ENCODE data around the gene CYTH3.

Gene CYTH3

DNA sequence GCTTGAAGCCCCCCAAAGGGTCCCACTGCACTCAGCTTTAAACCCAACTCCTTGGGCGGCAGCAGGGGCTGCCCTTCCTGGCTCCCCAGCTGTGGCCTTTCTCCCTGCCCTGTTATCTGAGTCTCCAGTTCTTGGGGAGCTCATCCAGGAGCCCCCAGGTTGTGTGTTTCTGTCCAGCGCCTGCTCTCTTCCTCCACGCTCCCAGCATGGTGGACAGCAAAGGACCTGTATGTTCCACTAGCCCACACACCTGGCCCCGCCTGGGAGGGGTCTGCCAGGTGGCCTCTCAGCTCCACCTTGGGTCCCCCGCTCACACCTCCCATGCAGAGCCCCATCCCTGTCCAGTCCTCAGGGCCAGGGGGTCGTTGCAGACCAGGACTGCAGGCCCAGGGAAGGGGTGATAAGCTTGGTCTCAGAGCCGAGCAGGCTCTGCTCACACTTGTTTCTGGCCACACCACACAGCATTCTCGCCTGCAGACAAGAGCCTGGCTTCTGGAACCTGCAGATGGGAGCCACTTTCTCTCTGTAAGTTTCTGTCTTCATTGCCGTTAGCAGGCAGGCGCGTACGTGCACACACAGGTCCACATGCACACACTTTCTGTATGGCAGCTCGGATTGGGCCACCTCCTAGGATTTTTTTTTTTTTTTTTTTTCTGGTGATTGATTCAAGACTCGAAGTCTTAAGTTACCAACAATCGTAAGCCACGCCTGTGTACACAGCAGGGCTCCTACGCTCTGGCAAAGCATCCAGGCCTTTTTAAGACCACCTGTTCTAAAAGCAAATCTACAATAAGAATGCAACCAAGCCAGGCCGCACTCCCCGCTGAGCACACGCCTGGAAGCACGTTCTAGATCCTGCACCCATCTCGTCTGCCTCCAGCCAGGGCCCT lies 104.6 kb downstream of the CYTH3 start:
- TF ChIP-seq GABPA (IDR thresholded peaks at IDR 0.05; ENCODE audit: low read depth), result no peak
- Histone ChIP-seq H3K27me3 (ENCODE audit: insufficient read depth, poor library complexity, severe bottlenecking) (no peaks in the 10 kb centered on the region), H3K4me3 (replicated peaks; ENCODE audit: insufficient read depth, low read length) (no peak overlapping the region), H3K27ac (replicated peaks) (no peak overlapping the region)
- no peak for DNase-seq (ENCODE audit: low read depth in 1 of 2, low spot score in 1 of 2)

DNA sequence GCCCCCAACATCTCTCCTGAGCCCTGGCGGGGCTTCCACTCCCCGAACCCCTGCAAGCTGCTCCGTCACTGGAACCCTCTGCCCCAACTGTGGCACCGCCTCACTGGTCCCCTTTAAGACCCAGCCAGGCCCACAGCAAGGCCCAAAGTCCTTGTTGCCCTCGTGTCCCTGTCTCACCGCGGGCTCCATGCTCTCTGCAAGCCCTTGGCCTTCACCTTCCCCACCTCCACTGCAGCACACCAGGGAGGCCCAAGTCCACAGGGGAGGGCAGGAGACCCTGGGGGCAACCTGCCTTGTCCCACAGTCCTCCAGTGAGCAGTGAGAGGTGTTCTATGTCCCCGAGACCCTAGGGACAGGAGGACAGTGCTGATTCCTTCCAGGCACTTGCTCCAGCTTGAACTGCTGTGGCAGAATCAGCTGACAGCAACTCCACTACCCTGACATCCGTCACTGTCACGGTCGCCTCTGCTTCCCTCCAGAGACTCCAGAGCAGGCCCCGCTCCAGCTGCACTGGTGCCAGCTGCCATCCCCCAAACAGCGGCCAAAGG lies 105.3 kb downstream of the CYTH3 start:
- no peak for DNase-seq (ENCODE audit: low read depth in 1 of 2, low spot score in 1 of 2)
- TF ChIP-seq POLR2AphosphoS5 (IDR thresholded peaks at IDR 0.05; ENCODE audit: low read depth) (no peak), SPI1 (IDR thresholded peaks at IDR 0.05; ENCODE audit: borderline replicate concordance, low read depth) (no peak)
- TF ChIP-seq, protein P1, sequence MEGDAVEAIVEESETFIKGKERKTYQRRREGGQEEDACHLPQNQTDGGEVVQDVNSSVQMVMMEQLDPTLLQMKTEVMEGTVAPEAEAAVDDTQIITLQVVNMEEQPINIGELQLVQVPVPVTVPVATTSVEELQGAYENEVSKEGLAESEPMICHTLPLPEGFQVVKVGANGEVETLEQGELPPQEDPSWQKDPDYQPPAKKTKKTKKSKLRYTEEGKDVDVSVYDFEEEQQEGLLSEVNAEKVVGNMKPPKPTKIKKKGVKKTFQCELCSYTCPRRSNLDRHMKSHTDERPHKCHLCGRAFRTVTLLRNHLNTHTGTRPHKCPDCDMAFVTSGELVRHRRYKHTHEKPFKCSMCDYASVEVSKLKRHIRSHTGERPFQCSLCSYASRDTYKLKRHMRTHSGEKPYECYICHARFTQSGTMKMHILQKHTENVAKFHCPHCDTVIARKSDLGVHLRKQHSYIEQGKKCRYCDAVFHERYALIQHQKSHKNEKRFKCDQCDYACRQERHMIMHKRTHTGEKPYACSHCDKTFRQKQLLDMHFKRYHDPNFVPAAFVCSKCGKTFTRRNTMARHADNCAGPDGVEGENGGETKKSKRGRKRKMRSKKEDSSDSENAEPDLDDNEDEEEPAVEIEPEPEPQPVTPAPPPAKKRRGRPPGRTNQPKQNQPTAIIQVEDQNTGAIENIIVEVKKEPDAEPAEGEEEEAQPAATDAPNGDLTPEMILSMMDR (IDR thresholded peaks at IDR 0.05; ENCODE audit: insufficient read depth, low read length), result no peak
- Histone ChIP-seq H3K27me3 (ENCODE audit: insufficient read depth, poor library complexity, severe bottlenecking) (no peaks in the 10 kb centered on the region), H3K4me3 (replicated peaks; ENCODE audit: insufficient read depth, low read length) (no peak overlapping the region), H3K27ac (replicated peaks) (no peak overlapping the region)

DNA sequence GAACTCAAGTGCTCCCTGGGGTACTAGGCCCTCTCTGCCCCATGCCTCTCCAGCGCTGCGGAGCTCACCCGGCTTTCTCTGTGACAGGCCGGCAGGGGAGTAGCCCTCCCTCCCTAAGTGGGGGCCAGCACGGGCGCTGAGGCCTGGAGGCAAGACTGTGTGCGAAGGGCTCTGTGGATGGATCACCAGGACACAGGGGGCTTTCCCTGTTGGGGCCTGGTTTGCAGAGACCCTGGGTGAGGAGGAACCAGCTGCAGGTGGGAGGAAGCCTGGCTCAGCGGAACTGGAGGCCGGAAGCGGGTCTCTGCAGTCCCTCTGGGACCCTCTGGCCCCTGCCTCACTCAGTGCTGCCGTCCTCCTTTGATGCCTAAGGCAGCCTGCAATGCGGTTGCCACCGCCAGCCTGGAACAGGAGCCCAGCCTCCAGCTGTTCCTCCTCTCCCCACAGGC lies 106.0 kb downstream of the CYTH3 start:
- H3K27me3 ChIP-seq (ENCODE audit: insufficient read depth, poor library complexity, severe bottlenecking), result no peaks in the 10 kb centered on the region
- no peak overlapping the region for H3K27ac ChIP-seq (replicated peaks)
- DNase-seq (ENCODE audit: low read depth in 1 of 2, low spot score in 1 of 2), result no peak
- H3K4me3 ChIP-seq (replicated peaks; ENCODE audit: insufficient read depth, low read length), result no peak overlapping the region
- TF ChIP-seq, protein P2, sequence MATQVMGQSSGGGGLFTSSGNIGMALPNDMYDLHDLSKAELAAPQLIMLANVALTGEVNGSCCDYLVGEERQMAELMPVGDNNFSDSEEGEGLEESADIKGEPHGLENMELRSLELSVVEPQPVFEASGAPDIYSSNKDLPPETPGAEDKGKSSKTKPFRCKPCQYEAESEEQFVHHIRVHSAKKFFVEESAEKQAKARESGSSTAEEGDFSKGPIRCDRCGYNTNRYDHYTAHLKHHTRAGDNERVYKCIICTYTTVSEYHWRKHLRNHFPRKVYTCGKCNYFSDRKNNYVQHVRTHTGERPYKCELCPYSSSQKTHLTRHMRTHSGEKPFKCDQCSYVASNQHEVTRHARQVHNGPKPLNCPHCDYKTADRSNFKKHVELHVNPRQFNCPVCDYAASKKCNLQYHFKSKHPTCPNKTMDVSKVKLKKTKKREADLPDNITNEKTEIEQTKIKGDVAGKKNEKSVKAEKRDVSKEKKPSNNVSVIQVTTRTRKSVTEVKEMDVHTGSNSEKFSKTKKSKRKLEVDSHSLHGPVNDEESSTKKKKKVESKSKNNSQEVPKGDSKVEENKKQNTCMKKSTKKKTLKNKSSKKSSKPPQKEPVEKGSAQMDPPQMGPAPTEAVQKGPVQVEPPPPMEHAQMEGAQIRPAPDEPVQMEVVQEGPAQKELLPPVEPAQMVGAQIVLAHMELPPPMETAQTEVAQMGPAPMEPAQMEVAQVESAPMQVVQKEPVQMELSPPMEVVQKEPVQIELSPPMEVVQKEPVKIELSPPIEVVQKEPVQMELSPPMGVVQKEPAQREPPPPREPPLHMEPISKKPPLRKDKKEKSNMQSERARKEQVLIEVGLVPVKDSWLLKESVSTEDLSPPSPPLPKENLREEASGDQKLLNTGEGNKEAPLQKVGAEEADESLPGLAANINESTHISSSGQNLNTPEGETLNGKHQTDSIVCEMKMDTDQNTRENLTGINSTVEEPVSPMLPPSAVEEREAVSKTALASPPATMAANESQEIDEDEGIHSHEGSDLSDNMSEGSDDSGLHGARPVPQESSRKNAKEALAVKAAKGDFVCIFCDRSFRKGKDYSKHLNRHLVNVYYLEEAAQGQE (IDR thresholded peaks at IDR 0.05; ENCODE audit: insufficient replicate concordance, low read depth), result no peak
- TF ChIP-seq SPI1 (IDR thresholded peaks at IDR 0.05; ENCODE audit: borderline replicate concordance, low read depth) (no peak), POLR2AphosphoS5 (IDR thresholded peaks at IDR 0.05; ENCODE audit: low read depth) (no peak), GABPA (IDR thresholded peaks at IDR 0.05; ENCODE audit: low read depth) (no peak)
- TF ChIP-seq, protein P1 (IDR thresholded peaks at IDR 0.05; ENCODE audit: insufficient read depth, low read length), result no peak

DNA sequence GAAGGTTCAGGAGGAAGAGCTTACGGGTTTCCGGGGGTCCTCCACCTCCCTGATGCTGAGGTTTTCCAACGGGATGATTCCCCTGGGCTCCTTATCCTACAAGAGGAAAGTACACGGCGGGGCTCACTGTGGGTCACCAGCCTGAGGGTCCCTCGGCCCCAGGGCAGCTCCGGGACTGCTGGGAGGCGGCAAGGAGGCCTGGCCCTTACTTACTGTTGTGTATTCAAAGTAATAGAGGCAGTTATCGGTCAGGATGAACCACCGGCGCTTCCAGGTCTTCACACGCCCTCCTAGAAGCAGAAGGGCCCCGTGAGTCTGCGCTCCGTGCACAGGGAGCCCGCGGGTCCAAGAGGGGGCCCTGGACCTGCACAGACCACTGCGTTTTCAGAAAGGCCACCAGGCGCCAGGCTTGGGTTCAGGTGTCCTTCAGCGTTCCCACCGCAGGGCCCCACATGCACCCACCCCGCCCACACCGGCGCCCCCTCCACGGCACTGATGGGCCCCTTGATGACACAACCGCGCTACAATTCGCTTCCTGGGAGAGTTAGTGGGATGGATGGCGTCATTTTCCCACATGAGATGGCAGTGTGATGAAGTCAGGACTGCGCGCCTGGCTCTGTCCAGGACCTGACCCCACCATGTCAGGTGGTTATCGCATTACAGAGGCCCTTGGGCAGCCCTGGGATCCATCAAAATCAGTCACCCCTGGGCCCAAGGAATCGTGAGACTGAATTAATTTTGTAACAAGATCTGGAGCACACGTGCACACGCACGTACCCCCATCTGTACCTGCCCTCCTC lies 106.7 kb downstream of the CYTH3 start:
- DNase-seq (ENCODE audit: low read depth in 1 of 2, low spot score in 1 of 2), result no peak
- no peak overlapping the region for H3K27ac ChIP-seq (replicated peaks)
- no peak overlapping the region for H3K4me3 ChIP-seq (replicated peaks; ENCODE audit: insufficient read depth, low read length)
- H3K27me3 ChIP-seq (ENCODE audit: insufficient read depth, poor library complexity, severe bottlenecking), result no peaks in the 10 kb centered on the region
- TF ChIP-seq SPI1 (IDR thresholded peaks at IDR 0.05; ENCODE audit: borderline replicate concordance, low read depth) (no peak), GABPA (IDR thresholded peaks at IDR 0.05; ENCODE audit: low read depth) (no peak), POLR2AphosphoS5 (IDR thresholded peaks at IDR 0.05; ENCODE audit: low read depth) (no peak)
- TF ChIP-seq, protein P2 (IDR thresholded peaks at IDR 0.05; ENCODE audit: insufficient replicate concordance, low read depth), result no peak
- TF ChIP-seq, protein P1 (IDR thresholded peaks at IDR 0.05; ENCODE audit: insufficient read depth, low read length), result no peak

Data from HL-60 (cell line).